Measurements from ENCODE around the gene SPDYE1.
"Not testable (repeated sequence)": the region's sequence is repeated elsewhere in the genome, so short reads cannot be mapped to it uniquely, and the experiment has no call there.

DNA sequence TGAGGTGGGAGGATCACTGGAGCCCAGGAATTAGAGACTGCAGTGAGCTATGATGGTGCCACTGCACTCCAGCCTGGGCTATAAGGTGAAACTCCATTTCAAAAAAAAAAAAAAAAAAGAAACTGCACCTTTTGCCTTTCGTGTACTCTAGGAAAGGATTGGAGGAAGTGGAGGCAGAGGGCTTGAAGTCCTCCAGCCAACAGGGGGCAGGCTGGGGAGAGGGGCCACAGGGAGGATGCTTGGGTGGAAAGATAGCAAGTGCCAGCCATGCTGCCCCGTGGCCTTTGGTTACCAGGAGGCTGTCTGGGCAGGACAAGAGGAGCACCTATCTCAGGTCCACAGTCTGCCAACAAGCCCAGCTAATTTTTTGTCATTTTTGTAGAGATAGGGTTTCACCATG, 14.0 kb upstream of the SPDYE1 start:
- TF ChIP-seq POLR2A (IDR thresholded peaks at IDR 0.05; ENCODE audit: low read length); GATA1 (IDR thresholded peaks at IDR 0.05; ENCODE audit: low read depth, low read length): not testable (repeated sequence)
